ENCODE data around the gene SEMA3F.

Gene SEMA3F

DNA sequence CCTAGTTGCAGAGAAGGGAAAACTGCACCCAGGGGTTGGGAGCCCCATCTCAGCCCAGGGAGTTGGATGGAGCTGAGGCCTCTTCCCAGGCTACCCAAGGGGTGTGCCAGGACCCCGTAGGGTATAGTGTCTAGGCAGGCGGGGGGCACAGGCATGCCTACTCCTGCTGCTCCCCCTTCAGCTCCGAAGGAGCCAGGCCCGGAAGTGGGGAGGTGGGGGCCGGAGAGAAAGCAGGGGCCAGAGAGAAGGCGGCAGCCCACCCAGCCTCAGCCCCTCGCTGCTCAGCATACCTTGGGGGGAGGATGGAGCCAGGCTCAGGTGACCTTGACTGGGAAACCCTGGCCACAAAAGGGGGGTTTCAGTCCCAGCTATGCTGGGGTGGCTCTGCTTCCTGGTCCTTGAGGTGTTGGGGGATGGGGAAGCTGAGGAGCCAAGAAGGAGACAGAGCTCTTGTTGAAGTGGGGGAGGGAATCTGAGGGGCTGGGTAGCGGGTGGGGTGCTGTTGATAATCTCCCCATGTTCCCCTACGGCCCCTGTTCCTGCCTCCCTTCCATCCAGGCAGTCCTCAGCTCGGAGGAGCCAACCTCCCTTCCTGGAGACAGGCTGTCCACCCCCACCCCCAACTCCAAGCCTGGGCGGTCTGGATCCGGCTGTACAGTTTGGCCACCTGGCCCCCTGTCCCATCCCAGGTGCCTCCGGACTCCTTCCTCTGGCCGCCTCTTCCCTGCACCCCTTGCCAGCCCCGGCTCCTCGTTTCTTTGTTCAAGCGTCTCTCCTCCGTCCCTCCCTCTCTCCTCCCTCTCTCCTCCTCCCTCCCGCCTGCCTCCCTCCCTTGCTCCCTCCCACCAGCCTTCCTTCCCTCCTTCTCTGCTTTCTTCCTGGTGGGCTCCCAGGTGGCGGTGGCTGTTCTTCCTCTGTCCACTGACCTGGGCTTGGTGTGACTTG, 1.7 kb downstream of the SEMA3F start:
- peak; percentile 45 for DNase-seq

DNA sequence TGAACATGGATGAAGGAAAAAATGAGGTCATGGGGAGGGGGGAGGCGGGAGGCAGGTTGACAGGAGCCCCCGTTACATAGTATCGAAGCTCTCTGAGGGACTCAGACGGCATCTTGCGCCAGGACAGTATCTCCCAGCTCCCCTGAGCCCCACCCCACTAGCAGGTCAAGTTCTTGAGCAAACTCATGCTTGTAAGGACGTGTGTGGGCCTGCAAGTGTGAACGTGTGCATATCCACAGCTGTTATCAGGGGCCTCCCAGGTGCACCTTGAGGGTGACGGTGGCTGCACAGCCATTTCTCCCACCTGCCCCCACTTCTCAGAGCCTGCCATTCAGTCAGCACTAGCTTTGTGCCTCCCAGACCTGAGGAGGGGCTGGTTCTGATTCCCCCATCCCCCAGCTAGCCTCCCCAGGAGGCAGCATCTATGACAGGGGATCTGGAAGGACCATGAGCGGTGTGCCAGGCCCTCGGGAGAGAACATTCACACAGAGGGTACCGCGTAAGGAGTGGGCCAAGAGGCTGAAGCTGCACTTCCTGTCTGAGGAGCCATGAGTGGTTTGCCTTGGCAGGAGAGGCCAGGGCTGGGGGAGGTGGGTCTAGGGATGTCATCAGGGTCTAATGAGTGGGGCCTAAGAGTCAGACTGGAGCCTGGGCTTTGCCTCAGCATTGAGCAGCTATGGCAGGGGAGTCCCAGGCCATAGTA, 2.9 kb downstream of the SEMA3F start:
- peak; percentile 60 for DNase-seq

DNA sequence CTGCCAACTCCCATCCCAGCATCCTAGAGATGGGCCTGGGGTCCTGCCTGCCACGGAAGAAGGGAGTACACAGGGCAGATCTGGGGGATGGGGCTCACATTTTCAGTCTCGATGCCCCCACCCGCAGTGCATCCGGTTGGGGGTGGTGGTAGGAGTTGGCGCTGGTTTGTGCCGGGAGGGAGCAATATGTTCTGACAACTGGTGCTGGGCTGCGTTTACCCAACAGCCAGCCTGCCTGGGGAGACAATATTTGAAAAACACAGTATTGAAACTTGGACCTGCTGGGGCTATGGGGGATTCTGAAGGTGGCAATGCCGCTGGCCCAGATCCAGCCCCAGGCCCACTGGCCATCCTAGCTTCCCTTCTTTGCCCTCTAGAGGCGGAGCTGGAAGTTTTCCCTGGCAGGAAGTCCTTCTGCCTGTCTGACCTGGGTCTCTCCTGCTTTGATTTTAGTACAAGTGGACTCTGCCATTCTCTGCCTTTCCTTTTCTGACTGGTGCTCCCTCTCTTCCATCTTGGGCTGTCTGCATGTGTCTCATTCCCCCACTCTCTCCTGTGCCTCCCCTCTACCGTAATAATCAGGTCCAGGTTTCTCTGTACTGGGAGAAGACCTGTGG, 3.5 kb downstream of the SEMA3F start:
- no peak for DNase-seq

- DNase-seq, result no peak
Measured at GRCh38 chr3:50160561-50160983, 5.4 kb downstream of the SEMA3F start.

- DNase-seq, result no peak
Measured at GRCh38 chr3:50161320-50161719, 6.2 kb downstream of the SEMA3F start.

- DNase-seq, result peak; percentile 11
Measured at GRCh38 chr3:50162034-50162883, 7.1 kb downstream of the SEMA3F start.

- DNase-seq, result peak; percentile 68
Measured at GRCh38 chr3:50163572-50164455, 8.7 kb downstream of the SEMA3F start.

DNA sequence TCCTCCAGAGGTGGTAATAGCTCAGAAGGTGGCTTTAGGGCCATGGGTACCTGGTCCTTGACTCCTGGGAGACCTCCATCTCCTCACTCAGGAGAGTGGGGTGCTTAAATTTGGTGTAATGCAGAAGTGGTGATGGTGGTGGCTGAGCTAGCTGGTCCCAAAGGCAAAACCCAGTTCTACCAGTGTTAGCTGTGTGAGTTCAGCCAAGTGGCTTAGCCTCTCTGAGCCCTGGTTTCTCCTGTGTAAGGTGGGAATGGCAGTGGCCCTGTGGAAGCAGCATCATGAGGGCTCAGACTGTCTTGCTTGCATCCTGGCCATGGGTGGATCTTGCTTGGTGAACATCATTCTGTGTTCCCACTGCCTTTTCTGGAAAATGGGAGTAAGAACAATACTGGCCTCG, 9.4 kb downstream of the SEMA3F start:
- no peak for DNase-seq

- no peak for DNase-seq
Measured at GRCh38 chr3:50164984-50165909, 10.1 kb downstream of the SEMA3F start.

DNA sequence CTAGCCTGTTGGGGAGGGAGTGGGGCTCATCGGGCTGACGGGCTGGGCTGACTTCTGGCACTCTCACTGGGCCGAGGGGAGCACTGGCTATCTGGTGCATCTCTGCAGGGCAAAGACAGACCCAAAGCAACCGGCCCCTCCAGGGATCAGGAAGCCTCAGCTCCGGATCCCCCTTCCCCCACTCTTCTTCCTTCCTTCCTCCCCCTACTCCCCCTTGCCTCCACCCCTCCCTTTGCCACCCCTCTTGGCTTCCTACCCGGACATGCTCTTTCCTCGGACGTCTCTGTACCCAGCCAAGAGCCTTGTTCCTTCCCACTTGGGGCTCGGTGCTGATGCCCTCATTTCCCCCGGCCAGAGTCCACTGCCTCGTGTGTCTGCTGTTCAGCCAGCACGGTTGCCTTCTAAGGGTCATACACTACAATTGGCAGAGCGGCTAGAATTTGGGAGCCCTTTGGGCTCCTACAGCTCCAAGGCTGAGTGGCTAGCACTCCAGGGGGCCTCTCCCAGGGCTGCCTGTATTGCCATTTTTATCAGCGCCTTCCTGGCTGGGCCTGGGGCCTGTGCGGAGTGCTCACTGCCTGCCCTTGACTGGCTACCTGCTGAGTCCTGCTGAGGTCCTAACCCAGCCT, 10.9 kb downstream of the SEMA3F start:
- DNase-seq, result no peak

GRCh38 chr3:50166620-50167019, 11.5 kb downstream of the SEMA3F start:
- no peak for DNase-seq

GRCh38 chr3:50167069-50167840, 12.1 kb downstream of the SEMA3F start:
- DNase-seq, result peak; percentile 10

GRCh38 chr3:50167841-50168209, 12.7 kb downstream of the SEMA3F start:
- DNase-seq, result no peak

DNA sequence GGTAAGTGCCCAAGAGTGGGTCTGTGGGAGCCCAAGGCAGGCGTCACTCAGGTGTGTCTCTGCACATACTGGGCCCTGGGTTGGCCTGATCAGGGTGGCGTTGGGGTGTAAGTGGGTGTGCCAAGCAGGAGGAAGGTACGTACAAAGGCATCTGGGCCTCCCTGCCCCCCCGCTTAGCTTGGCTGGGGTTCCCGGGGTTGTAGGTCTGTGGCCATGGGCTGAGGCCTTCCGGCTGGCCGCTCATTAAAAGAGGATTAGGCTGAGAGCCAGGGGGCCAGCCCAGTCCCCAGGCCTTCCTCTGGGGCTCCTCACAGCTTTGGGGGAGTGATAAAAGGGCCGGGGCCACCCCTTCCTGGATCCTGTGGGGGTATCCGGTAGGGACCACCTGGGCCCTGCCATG, 13.3 kb downstream of the SEMA3F start:
- no peak for DNase-seq

DNA sequence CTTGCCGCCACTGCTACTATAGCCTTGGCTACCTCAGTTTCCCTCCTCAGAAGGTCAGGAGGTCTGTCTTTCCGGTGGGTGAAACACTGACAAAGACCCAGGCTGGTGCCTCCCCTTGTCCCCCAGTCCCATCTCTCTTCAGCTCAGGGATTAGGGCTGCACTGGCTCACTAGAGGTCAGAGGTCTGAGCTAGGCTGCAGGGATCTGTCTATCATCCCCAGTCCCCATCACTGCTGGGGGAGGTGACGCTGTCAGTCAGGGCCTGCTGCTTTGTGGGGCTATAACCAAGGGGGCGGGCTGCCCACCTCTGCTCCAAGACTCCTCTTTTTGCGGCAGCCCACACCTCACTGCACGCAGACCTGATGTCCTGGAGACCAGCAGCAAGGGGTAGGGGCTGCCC, 13.7 kb downstream of the SEMA3F start:
- DNase-seq, result no peak

- no peak for DNase-seq
Measured at GRCh38 chr3:50169232-50169832, 14.2 kb downstream of the SEMA3F start.

GRCh38 chr3:50169858-50170257, 14.7 kb downstream of the SEMA3F start:
- DNase-seq, result no peak

GRCh38 chr3:50170689-50171088, 15.6 kb downstream of the SEMA3F start:
- no peak for DNase-seq
